ENCODE data around the gene TMEM270.
"Not testable (repeated sequence)": the region's sequence is repeated elsewhere in the genome, so short reads cannot be mapped to it uniquely, and the experiment has no call there.

Gene TMEM270

DNA sequence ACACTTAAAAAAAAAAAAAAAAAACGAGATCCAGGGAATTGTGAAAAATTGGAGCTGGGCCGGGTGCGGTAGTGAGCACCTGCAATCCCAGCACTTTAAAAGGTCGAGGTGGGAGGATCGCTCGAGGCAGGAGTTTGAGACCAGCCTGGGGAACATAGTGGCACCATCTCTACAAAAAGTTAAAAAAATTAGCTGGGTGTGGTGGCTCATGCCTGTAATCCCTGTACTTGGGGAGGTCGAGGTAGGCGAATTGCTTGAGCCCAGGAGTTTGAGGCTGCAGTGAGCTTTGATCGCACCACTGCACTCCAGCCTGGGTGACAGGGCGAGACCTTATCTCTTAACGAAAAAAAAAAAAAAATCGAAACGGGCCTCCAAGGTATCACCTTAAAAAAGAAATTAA lies 28.2 kb upstream of the TMEM270 start:
- DNase-seq (ENCODE audit: low spot score): no peak

DNA sequence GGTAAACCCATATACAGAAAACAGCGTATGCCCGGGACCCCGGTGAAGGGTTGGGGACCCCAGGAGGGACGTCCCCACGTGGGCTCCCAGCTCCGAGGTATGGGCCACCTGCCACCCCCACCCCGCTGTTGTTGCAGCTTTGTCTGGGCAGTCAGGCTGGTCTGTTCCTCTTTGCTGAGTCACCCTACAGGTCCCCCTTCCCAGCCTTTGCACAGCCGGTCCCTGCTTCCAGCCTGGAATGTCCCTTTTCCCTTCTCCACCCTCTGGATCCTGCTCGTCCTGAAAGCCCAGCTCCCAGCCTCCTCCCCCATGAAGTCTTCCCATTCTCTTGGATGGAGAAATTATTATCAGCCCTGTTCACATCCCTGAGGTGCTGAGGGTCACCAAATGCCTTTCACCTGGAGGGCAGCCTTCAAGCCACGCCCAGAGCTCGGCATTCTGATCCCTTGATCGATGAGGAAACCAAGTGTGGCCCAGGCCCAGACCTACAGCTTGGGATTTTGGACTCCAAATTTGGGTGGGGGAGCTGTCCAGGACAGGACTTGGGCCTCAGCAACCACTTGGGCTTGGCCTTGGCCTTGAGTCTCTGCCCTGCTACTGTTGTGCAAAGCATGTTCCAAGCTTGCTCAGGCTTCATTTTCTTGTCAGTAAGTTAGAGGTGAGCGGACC lies 27.6 kb upstream of the TMEM270 start:
- no peak for DNase-seq (ENCODE audit: low spot score)

DNA sequence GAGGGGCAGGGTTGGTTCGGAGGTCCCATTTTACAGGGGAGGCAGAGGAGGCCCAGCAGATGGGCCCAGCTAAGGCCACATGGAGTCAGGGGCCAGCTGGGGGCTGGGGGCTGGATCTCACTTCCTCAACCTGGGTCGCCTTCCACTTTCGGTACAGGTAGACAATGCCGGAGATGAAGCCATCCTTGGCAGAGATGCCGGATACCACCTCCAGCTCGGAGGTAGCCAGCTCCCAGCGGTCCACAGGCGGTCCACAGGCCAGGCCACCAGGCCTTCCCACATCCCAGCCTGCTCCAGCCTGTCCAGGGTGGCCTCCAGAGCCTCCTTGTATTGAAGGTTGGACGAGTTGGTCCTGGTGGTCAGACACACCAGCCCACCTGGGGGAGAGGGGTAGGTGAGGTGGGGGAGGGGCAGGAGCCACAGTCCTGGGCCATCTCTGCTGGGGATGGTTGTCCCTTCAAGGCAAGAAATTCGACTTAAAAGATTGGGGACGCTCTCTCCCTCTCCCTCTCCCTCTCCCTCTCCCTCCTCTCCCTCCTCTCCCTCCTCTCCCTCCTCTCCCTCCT lies 26.2 kb upstream of the TMEM270 start:
- no peak for DNase-seq (ENCODE audit: low spot score)

DNA sequence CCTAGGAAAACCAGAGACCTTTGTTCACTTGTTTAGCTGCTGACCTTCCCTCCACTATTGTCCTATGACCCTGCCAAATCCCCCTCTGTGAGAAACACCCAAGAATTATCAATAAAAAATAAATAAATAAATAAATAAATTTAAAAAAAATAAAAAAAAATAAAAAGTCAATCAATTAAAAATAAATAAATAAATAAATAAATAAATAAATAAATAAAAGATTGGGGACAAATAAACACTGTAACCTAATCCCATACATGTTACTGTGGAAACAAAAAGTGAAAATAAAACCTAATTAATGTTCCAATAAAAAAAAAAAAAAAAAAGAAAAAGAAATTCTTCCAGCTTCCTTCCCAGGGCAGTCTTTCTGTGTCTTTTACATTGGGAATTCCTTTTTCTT lies 23.8 kb upstream of the TMEM270 start:
- DNase-seq (ENCODE audit: low spot score): not testable (repeated sequence)

DNA sequence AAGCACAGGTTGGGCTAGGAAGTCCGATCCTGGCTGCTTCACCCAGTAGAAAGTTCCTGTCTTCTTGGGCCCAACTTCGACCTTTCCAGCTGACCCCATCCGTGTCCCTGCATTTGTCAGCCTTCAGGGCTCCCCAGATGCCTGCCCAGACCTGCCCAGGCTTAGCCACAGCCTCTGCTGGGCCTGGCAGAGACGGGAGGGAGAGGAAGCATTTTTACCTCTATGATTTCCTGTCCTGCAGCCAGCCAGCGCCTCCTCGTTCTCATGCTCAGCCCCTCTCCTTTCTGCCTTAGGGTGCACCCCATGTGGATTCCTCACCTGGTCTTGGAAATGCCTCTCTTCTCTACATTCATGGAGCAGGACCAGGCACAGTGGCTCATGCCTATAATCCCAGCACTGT lies 22.3 kb upstream of the TMEM270 start:
- DNase-seq (ENCODE audit: low spot score): no peak

DNA sequence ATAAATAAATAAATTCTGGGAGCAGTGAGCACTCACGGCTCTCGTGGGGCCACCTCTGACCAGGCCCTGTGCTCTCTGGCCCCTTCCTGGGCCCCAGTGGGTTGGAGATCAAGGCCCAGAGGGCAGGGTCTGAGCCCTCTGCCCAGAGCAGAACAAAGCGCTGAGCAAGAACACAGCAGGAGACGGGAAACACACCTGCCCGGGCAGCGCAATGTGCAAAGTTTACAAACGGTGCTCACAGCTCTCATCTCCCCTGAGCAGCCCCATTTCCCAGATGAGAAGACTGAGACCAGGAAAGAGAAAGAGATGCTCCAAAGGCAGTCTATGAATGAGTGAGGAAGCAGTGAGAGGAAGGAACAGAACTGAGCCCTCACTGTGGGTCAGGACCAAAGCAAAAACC lies 21.7 kb upstream of the TMEM270 start:
- DNase-seq (ENCODE audit: low spot score): no peak

DNA sequence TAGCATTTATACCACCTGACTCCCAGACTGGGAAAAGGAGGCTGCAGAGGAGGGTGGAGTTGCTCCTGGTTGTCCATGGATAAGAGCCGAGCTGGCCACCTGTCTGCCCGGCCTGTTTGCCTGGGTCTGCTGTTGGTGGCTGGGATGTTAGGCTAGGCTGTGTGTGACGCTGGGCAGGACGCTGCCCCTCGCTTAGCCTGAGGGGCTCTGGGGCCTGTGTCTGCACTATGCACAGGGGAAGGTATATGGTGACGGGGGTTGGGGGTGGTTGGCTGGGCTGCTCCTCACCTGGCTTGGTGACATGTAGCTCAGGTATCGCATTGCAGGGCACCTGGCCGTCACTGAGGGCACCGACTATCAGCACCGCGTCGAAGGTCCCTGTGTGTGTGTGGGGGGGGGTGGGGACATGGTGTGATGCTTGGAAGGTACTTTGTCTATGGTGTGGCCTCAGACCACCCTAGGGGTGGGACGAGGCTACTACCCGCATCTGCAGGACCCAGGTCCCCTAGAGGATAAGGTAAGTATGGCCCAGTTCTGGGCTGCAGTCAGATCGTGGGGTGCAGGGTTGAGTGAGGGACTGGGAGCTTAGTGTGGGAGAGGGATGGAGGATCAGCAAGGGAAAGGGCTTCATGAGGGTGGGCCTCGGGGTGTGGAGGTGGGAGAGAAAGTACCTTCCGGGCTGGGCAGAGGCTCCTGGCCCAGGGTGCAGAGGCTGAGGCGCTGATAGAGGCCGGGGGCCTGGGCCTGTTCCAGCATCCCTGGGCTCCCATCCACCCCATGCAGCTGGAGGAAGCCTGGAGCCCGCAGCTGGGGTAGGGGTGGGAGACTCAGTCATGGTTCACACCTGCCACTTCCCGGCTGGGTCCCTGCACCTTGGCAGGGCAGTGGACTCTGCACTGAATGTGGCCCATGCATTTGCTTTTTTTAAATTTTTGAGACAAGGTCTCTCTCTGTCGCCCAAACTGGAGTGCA lies 20.9 kb upstream of the TMEM270 start:
- DNase-seq (ENCODE audit: low spot score): no peak

DNA sequence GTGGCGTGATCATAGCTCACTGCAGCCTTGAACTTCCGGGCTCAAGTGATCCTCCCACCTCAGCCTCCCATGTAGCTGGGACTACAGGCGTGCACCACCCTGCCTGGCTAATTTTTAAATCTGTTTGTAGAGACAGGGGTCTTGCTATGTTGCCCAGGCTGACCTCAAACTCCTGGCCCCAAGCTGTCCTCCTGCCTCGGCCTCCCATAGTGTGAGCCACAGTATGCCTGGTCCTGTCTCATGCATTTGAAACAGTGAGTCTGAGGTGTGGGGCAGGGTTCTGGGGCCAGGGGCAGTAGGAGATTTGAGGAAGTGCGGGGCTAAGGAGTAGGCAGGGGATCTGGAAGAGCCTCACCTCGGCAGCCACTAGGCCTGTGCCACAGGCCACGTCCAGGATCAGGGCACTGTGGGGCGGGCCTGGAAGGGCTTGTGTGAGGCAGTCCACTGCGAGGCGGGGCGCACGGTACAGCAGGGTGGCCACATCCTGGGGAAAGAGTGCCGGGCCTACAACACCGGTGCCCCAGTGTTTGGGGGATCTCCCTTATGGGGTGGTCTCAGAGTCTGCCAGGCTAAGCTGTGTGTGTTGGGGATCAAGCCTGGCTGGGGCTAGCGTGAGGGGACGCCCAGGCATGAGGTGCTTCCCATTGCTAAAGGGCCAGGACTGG lies 20.1 kb upstream of the TMEM270 start:
- no peak for DNase-seq (ENCODE audit: low spot score)

DNA sequence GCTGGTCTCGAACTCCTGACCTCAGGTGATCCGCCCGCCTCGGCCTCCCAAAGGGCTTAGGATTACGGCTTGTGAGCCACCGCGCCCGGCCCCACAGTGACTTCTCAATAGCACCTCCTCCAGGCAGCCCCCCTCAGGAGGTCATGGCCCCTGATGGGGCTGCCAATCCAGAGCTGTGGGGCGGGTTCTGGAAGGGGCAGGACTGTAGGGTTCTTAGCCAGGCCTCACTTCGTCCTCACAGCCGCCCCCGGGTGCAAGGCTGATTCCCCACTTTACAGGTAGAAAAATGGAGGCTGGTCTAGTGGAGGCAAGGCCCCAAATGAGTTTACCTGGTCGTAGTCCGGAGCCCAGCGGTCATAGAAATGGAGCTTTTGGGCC lies 19.3 kb upstream of the TMEM270 start:
- DNase-seq (ENCODE audit: low spot score): no peak

DNA sequence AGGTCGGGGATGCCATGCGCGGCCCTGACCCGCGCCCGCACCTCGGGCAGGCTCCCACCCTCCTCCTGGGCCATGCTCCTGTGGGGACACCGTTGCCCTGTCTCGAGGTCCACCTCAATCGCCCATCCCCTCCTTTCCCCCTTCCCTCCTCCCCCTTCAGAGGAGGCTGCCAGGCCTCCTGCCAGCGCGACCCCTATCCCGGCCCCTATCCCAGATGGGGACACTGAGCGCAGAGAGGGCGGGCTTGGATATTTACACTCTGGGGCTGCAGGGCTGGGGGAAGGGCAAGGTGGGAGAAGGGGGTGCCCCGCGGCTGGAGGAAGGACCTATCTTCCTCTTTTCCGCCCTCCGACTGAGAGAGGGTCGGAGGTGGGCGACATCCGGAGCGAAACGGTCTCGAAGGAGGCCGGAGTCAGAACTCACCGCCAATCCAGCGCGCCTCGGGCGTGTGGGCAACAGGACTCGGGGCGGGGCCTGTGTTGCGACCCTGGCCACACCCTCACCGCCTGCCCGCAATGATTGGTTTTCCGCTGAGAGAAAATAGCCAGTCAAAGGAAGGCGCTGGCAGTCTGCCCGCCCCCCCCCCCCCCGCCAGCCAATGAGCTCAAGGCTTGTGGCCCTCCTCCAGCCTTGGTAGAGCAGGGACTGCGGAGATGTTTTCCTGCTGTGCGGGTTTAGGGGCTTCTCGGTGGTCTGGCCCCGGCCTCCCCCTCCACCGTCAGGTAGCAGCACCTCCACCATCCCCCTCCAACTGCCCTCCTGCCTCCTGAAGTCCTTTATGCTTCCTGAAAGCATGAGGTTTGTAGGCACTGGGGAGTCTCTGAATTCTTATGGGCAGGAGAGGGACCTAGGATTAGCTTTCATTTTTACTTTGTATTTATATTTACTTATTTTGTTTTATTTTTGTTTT lies 18.6 kb upstream of the TMEM270 start, which contains the start of gene METTL27:
Gene METTL27 (minus strand): TSS at position 450 of the 910 bp plus-strand sequence. CDS start 376 bp downstream, at position 74.
- DNase-seq (ENCODE audit: low spot score): peak; percentile 98

DNA sequence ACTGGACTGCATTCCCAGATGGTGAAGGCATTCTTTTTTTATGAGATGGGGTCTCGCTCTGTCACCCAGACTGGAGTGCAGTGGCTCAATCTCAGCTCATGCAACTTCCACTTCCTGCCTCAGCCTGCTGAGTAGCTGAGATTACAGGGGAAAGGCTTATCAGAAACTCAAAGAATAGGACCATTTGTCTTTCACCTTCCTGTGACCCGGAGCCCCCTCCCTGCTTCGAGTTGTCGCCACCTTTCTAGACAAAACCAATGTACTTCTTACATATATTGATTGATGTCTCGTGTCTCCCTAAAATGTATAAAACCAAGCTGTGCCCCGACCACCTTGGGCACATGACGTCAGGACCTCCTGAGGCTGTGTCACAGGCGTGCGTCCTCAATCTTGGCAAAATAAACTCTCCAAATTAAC lies 16.8 kb upstream of the TMEM270 start:
- no peak for DNase-seq (ENCODE audit: low spot score)

DNA sequence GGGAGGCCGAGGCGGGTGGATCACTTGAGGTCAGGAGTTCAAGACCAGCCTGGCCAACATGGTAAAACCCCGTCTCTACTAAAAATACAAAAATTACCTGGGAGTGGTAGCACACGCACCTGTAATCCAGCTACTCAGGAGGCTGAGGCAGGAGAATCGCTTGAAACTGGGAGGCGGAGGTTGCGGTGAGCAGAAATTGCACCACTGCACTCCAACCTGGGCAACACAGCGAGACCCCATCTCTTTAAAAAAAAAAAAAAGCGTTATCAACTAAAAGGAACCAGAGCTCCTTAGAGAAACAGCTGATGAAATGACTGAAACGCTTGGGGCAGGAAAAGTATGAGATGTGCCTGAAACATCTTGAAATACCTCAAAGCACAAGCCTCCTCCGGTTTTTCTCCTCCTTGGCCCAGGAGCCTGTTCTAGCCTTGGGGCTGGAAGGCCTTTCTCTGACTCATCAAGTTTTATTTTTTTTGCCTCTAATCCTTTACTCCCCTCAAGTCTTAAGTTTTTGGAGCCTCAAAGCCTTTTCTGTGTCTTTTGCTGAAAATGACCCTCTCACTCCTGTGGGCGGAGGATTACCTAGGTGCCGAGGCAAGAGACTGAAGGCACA lies 16.0 kb upstream of the TMEM270 start:
- DNase-seq (ENCODE audit: low spot score): no peak

DNA sequence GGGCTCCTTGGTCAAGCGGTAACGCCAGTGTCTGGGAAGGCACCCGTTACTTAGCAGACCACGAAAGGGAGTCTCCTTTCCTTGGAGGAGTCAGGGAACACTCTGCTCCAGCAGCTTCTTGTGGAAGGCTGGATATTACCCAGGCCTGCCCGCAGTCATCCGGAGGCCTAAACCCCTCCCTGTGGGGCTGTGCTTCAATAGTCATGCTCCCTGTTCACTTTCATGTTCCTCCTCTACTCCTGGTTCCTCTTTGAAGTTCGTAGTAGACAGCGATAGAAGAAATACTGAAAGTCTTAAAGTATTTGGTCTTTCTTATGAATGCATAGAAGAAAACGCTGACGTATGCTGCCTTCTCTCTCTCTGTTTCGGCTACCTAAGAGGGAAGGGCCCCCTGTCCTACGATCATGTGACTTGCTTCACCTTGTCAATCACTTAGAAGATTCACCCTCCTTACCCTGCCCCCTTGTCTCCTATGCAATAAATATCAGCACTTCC lies 15.2 kb upstream of the TMEM270 start:
- DNase-seq (ENCODE audit: low spot score): not testable (repeated sequence)

DNA sequence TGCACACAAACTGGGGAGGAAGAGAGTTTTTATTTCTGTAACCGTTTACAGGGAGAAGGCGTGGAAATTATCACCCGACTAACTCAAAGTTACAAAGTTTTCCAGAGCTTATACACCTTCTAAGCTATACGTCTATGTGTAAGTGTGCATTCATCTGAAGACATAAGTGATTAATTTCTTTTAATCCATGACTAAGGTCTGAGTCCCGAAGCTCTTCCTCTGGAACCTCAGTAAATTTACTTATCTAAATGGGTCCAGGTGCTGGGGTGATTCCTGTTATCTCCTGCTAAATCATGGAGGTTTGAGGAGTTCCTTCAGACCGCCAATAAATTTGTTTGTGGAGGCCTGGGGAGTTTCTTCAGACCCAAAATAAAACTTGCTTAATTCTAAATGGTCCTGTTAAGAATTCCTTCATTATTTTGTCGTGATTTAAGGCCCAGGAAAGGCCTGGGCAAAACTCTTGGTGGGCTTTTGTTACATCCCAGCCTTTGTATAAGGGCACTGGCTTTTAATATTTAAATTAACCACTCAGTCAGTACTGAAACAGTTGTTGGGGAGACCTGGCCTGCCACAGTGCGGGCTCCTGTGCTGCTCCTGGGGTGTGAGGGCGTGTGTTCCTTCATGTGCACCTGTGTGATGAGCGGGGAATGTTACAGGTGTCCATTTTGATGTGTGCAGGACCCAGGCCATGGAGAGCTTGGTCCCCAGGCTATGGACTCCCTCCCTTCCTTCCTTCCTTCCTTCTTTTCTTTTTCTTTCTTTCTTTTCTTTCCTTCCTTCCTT lies 12.8 kb upstream of the TMEM270 start:
- DNase-seq (ENCODE audit: low spot score): no peak

DNA sequence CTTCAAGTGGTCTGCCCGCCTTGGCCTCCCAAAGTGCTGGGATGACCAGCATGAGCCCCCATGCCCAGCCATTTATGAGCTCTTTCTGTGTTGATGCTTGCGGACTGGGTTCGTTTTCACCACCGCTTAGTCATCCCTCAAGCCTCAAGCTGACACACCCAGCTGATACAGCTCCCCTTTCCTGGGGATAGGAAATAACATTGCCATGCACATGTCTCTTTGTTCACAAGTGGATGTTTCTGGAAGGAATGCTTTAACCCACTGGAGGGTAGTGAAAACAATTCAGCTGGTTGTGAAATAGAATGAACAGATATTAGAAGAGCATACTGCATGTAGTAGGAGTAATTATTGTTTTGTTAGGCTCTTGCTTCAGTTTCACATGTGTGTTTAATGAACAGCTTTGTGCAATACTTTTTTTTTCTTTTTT lies 10.2 kb upstream of the TMEM270 start:
- DNase-seq (ENCODE audit: low spot score): peak; percentile 89

DNA sequence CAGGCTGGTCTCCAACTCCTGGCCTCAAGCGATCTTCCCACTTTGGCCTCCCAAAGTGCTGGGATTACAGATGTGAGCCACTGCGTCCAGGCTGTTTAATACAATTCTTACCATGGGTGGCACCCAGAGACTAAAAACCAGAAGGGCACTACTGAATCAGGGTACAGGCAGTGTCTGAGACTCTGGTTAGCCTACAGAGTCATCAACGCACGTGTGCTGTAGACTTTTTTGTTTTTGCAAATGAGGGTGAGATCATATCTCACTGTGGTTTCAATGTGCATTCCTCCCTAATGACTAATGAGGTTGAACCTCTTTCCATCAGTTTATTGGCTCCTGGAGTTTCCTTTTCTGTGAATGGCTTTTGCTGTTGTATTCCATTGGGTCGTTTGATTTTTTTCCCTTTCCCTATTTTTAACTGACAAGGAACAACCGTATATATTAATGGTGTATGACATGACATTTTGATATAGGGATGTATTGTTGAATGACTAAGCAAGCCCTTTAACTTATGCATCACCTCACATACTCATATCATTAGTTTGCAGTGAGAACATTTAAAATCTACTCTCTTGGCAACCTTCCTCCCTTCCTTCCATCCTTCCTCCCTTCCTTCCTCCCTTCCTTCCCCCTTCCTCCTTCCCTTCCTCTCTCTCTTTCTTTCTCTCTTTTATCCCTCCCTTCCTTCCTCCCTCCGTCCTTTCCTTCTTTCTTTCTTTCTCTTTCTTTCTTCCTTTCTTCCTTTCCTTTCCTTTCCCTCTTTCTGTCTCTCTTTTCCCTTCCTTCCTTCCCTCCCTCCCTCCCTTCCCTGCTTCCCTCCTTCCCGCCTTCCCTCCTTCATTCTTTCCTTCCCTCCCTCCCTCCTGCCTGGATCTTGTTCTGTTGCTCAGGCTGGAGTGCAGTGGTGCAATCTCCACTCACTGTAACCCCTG lies 9.3 kb upstream of the TMEM270 start:
- peak; percentile 86 for DNase-seq (ENCODE audit: low spot score)

DNA sequence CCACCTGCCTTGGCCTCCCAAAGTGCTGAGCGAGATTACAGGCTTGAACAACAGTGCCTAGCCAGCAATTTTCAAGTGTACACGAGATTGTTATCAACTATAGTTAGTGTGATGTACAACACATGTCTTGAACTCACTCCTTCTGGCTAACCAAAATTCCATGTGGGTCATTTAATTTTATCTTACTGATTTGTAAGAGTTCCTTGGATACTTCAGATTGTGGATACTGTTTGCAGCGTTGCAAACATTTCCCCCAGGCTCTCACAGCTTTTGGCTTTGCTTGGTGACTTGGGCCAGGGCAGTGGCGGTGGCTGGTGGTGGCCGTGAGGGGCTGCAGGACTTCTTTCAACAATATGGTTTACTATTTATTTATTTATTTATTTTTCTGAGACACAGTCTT lies 8.5 kb upstream of the TMEM270 start:
- DNase-seq (ENCODE audit: low spot score): no peak

DNA sequence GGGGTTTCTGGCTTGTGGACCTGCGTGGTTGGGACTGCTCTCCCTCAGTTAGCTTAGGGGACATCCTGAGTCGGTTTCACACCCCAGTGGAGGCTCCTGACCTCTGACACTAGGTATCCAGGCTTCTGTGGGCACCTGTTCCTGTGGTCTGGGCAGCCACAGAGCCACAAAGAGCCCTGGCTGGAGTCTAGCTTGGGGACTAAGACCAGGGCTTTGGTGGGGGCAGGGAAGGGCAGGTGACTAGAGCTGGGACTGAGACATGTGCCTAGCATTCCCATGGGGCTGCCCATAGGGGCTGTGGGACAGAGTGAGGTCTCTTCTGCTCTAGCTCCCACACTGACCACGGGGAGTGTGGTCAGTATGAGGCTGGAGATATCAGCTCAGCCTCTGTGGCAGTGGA lies 4.0 kb upstream of the TMEM270 start:
- DNase-seq (ENCODE audit: low spot score): no peak

DNA sequence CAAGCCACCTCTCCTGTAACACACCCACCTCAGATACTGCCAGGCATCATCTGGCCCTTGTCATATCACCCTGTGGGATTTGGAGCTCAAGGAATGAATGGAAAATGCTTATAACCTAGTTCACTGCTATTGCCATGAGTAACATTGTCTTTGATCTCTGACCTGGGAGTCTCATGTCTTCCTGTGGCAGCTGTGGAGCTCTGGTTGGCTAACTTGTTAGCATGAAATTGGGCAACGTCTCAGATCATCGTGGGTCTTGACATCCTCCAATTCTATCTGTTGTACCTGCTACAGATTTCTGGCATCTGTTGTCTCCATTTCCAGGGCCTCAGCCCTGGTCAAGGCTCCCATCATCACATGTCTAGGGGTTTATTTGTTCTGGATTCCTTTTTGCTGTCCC lies 2.2 kb upstream of the TMEM270 start:
- no peak for DNase-seq (ENCODE audit: low spot score)

Data from AG08396 (cell line).